HG03103 (cell line): ENCODE results near the gene B3GNT9.

Experiments
- ATAC-seq: cut with Tn5 transposase; IDR thresholded peaks from one replicate; pipeline ENCODE4 v1.9.1; 2021; ENCODE audit warnings: low read depth; ENCODE audit not compliant: unreplicated experiment

B3GNT9 gene, protein sequence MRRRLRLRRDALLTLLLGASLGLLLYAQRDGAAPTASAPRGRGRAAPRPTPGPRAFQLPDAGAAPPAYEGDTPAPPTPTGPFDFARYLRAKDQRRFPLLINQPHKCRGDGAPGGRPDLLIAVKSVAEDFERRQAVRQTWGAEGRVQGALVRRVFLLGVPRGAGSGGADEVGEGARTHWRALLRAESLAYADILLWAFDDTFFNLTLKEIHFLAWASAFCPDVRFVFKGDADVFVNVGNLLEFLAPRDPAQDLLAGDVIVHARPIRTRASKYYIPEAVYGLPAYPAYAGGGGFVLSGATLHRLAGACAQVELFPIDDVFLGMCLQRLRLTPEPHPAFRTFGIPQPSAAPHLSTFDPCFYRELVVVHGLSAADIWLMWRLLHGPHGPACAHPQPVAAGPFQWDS

GRCh38 chr16:67150833-67151396 lies at the start of gene B3GNT9:
Gene B3GNT9 (minus strand): TSS chr16:67150998. CDS start chr16:67150485, 513 bp downstream.
- ATAC-seq = no peak

DNA sequence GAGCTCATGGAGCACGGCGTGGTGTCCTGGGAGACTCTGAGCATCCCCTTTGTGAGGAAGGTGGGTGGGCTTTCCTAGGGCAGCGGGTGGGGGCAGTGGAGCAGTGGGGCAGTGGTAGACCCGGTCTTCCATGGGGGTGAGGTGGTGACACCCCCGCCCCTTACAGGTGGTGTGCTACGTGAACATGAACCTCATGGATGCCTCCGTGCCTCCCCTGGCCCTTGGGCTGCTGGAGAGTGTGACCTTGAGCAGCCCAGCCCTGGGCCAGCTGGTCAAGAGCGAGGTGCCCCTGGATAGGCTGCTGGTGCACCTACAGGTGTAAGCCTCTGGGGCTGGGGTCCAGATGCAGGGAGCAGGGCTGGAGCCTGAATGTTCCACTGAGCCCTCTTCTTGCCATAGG lies 49.7 kb upstream of the B3GNT9 start:
- no peak for ATAC-seq

- ATAC-seq = no peak
Observed at GRCh38 chr16:67199808-67200198, 49.0 kb upstream of the B3GNT9 start.

DNA sequence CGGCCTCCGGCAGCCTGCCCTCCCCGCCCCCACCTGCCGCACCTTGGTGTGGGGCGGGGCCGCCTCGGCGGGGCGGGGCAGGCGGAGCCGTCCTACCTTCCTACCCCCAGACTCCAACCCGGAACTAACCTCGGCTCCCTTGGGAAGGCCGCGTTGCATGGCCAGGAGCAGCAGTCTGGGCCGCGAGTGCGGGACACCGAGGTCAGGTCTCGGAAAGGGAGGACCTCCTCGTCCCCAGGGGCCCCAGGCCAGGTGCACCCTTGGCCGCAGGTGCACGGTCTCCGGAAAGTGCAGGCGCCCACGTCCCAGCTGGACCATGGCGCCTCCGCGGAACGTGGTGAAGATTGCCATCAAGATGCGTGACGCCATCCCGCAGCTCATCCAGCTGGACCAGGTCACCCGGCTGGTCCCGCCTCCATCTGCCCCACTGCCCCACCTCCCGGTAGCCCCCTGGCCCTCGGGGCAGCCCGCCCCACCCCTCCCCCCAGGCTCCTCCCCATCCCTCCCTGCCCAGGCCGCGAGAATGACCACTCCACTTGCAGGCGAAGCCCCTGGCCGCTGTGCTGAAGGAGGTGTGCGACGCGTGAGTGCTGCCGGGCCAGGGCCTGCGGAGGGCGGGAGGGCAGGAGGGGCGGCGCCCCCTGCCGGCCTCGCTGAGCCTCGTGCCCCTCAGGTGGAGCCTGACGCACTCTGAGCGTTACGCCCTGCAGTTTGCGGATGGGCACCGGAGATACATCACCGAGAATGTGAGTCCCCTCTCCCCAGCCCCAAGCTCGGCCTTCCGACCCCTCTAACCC lies 48.4 kb upstream of the B3GNT9 start, which contains the start of gene ELMO3:
ELMO3 (plus strand) TSS at position 121 of the 797 bp plus-strand sequence; CDS start at position 317, 196 bp downstream.
- no peak for ATAC-seq

- ATAC-seq = no peak
Observed at GRCh38 chr16:67198238-67198734, 47.5 kb upstream of the B3GNT9 start.

DNA sequence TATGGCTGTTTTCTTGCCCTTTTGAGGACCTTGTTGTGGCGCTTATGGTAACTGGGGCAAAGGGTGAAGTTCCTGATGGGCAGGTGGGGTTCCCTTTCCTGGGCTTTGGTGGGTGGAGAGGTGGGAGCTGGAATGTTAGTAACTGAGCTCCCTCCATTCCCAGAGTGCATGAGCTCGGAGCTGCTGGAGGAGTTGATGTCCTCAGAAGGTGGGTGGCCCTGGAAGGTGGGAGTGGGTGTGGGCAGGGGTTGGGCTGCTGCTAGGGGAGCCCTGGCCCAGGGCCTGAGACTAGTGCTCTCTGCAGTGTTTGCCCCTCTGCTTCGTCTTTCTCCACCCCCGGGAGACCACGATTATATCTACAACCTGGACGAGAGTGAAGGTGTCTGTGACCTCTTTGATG lies 46.9 kb upstream of the B3GNT9 start:
- no peak for ATAC-seq

DNA sequence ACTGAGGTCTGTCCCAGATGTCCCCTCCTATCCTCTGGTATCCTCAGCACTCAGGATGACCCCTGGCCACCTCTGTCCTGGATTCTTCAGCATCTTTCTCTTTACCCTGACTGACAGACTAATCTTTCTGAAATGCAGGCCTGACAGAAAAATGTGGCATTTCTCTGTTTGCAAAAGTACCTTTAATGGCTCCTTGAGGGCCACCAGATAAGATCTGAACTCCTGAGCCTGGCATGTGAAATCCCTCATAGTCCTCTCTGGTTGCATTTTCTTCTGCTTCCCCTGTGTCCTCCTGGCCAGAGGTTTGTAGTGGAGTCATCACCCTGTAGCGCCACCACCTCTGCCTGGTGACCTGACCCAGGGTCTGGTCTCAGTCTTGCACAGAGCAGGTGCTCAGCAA lies 46.1 kb upstream of the B3GNT9 start:
- no peak for ATAC-seq

DNA sequence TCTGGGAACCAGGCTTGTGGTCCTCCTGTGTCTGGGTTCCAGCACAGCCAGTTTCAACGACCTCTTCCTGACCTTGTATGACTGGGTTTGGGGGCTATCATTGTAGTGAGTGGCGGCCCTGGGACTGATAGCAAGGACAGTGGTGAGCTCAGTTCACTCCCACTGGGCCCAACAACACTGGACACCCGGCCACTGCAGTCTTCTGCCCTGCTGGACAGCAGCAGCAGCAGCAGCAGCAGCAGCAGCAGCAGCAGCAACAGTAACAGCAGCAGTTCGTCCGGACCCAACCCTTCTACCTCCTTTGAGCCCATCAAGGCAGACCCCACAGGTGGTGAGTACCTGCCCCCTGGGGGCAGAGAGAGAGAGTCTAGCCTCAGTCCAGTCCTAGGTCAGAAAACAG lies 44.9 kb upstream of the B3GNT9 start:
- ATAC-seq = no peak

- no peak for ATAC-seq
Observed at GRCh38 chr16:67194260-67194659, 43.5 kb upstream of the B3GNT9 start.

DNA sequence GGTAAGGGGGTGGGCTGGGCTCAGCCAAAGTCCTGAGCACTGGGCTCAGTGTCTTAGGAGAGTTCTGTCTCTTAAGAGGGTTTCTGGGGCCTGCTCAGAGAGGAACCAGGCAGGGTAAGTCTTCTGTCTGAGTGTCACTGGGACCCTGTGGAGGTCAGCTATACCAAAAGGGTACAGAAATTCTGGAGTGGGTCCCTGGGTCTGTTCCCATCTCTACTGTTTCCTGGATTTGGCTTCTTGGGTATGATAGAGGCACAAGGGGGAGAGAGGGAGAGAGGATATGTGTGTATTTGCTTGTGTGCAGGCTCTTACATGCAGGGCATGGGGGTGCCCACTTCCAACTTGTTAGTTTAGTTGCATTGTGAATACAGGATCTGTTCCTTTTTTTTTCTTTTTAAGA lies 42.7 kb upstream of the B3GNT9 start:
- ATAC-seq = no peak

DNA sequence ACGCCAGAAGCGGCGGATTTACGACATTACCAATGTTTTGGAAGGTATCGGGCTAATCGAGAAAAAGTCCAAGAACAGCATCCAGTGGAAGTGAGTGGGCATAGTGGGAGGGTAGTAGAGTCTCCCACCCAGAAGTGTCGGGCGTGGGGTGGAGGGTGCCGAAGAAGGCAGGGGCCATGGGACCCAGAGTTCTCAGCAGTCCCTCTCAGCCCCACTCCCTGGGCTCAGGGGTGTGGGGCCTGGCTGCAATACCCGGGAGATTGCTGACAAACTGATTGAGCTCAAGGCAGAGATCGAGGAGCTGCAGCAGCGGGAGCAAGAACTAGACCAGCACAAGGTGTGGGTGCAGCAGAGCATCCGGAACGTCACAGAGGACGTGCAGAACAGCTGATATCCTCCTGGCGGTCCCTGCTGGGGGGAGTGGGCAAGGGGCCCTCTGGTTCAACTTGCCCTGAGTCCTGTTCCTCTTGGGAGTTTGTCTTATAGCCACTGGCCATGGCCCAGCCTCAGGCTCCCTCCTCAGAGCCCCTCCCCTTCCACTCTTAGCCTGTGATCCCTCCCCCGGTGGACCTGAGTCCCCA lies 42.1 kb upstream of the B3GNT9 start:
- no peak for ATAC-seq

GRCh38 chr16:67191995-67192681 lies 41.3 kb upstream of the B3GNT9 start, which contains the start of gene E2F4:
Gene E2F4 (plus strand): TSS chr16:67192155. CDS start chr16:67192228, 73 bp downstream.
- ATAC-seq = peak; percentile 85

DNA sequence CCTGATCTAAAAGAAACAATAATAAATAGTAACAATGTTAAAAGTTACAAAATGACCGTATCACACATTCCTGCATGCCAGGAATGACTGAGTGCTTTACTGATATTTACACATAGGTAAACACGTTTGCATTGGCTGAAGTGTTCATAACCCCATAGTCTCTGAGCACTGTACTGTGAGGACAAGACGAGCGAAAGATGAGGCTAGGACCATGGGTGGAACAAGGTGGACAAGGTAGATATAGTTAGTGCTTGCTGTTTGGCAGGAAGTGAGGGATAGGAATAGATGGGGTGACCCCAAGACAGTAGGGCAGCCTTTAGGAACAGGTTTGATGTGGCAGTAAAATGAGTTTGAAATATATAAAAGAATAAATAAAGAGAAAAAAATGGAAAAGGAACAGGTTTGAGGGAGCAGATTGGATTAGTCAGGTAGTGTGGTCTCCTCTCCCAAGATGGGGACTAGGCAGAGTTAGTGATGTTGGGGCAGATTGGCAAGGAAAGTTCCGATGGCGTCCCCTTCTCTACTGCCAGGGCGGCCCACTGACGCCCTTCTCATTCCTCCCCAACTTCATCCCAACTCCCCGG lies 40.7 kb upstream of the B3GNT9 start:
- no peak for ATAC-seq

DNA sequence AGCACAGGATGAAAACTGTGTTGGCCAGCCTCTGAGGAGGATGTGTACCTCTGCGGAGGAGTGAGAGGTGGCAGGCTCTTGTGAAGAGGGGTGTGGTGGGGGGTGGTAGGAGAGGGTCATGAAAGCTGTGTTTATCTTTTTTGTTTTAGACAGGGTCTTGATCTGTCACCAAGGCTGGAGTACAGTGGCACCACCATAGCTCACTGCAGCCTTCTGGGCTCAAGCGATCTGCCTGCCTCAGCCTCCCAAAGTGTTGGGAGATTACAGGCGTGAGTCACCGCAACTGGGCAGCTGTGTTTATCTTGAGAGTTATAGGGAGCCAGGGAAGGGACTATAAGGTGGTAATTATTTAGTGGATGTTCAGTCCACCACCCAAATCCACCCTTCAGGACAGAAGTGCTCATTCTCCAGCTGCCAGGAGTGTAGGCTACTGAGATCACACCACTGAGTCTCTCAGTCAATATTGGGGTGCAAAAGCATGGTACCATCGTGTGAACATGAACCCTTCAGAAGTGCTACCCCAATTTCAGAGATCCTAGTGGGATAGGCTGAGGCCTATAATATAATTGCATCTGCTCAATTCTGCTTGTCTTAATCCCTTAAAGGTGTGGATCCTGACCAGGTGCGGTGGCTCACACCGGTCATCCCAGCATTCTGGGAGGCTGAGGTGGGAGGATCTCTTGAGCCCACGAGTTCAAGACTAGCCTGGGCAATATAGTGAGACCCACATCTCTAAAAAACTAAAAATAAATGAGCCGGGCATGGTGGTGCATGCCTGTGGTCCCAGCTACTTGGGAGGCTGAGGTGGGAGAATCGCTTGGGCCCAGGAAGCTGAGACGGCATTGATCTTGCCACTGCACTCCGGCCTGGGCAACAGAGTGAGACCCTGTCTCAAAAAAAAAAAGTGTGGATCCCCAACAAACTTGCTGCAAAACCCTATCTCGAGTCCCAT lies 39.9 kb upstream of the B3GNT9 start:
- no peak for ATAC-seq

DNA sequence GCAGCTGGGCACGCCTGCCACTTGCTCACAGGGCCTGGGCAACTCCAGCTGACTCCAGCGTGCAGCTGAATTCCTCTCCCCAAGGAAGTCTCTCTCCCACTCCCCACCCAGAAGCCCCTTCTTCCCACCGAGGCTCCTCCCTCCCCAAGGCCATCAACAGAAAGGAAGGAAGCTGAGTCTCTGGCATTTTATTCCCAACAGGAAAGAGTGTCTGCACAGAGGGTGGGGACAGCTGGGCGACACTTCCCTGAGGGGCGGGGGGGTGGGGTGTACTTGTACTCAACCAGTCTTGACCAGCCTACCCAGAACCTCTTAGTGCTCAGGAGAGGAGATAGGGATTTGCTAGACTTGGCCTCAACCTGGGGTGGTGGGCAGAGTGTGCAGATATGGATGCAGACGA lies 39.2 kb upstream of the B3GNT9 start, which contains the start of gene EXOC3L1:
EXOC3L1 (minus strand) TSS at position 96 of the 400 bp plus-strand sequence. CDS start 460 bp downstream, outside the sequence.
- ATAC-seq = no peak

GRCh38 chr16:67188798-67189197 lies 38.0 kb upstream of the B3GNT9 start:
- no peak for ATAC-seq

DNA sequence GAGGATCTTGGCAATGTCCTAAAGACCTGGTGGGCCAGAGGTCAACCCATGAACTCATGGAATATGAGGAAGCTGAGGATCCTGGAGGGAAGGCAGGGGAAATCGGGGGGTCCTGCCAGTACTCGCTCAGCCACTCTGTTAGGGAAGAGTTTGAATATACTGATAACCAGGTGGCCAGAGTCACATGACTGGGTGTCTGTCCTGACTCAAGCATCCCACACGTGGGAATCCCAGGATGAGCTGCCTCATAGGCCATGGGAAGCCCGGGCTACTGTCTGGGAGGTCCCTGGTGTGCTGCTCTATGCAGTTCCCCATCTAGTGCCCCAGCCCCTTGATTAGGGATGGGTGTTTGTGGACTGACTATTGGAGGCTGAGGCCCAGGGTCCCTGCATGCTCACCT lies 37.5 kb upstream of the B3GNT9 start:
- no peak for ATAC-seq

DNA sequence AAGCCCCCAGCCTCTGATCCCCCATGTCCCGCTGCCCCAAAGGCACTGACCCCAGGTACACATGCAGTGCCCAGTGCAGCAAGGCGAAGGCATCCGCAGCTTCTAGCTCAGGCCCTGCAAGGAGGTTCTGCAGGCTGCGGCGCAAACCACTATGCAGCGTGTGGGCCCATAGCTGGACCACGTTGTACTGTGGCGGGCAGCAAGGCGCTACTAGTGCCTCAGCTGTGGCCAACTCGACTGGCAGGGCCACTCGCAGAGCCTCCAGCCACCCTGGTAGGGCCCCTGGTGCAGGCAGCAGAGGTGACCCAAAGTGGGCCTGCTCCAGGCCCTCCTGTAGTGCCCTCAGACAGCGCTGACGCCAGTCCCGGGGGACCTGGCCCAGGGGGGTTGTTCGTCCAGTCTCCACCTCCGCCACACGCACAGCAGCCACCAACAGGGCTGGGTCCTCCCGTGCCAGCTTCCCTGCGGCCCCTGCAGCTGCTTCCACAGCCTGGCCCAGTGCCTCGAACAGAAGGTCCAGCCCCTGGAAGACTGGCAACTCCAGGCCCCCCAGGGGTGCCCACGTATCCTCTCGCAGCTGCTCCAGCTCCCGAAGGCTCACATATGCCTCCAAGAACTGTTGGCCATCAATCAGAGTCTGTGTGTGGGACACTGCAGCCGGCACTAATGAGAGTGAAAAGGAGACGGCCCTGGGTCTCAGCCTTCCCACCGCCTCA lies 36.5 kb upstream of the B3GNT9 start:
- ATAC-seq = no peak
